IMR-90 (cell line): ENCODE measurements around the gene IP6K1. TPM values are rescaled to one million over a fixed set of nuclear protein-coding genes. Genes with fewer than 3 reads are reported as not detected.

ENCODE experiments used
- ATAC-seq: fragments of 200-7000 bp; cut with Tn5 transposase; 2 replicates; pipeline ENCODE4 v1.9.1; 2020; ENCODE audit warnings: low read depth, mild to moderate bottlenecking, moderate library complexity
- BruUV-seq: library from RNA; stranded (reverse); fragments of 400-500 nt; replicated peaks from 2 replicates; lab custom pipeline; 2021; lab: Mats Ljungman, UMichigan
- CTCF ChIA-PET: fragments of 300-600 bp; formaldehyde crosslinking; extraction: SDS; loops from one replicate; lab custom pipeline; 2021; ENCODE audit warnings: antibody characterized with exemption; lab: Yijun Ruan, JAX
- POLR2A ChIA-PET: fragments of 300-600 bp; sonication (Branson Sonifier 250); formaldehyde crosslinking; loops from one replicate; lab custom pipeline; 2022; ENCODE audit warnings: antibody characterized with exemption; ENCODE audit not compliant: unreplicated experiment; lab: Charles Lee
- DNase-seq: peaks from one replicate; pipeline ENCODE4 v3.0.0; 2013
- H2AFZ ChIP-seq: replicated peaks from 2 replicates; pipeline ENCODE3; 2013; ENCODE audit warnings: low read length, mild to moderate bottlenecking; ENCODE audit not compliant: poor library complexity
- H2AK5ac ChIP-seq: 2 replicates; pipeline ENCODE4 v1.6.1; 2013; ENCODE audit warnings: low read depth, low read length, inconsistent platforms
- H2AK9ac ChIP-seq: replicated peaks from 2 replicates; pipeline ENCODE3; 2013; ENCODE audit warnings: mild to moderate bottlenecking, low read depth, low read length, moderate library complexity; ENCODE audit not compliant: poor library complexity
- H2BK120ac ChIP-seq: 2 replicates; pipeline ENCODE4 v1.6.1; 2013; ENCODE audit warnings: low read depth, low read length, inconsistent platforms
- H2BK15ac ChIP-seq: 3 replicates; pipeline ENCODE4 v1.6.1; 2013; ENCODE audit warnings: low read depth, low read length, inconsistent platforms
- H2BK20ac ChIP-seq: 2 replicates; pipeline ENCODE4 v1.6.1; 2013; ENCODE audit warnings: low read depth, mild to moderate bottlenecking, inconsistent platforms, low read length, moderate library complexity
- H2BK5ac ChIP-seq: 2 replicates; pipeline ENCODE4 v1.6.1; 2013; ENCODE audit warnings: mild to moderate bottlenecking, low read depth, low read length, inconsistent platforms; ENCODE audit not compliant: poor library complexity, severe bottlenecking
- H3K14ac ChIP-seq: replicated peaks from 2 replicates; pipeline ENCODE4 v1.6.1; 2013; ENCODE audit warnings: low read depth, low read length, inconsistent platforms
- H3K18ac ChIP-seq: 2 replicates; pipeline ENCODE4 v1.6.1; 2013; ENCODE audit warnings: low read depth, low read length, control low read depth
- H3K23ac ChIP-seq: 2 replicates; pipeline ENCODE4 v1.6.1; 2013; ENCODE audit warnings: low read depth, low read length, inconsistent platforms
- H3K27ac ChIP-seq: 2 replicates; pipeline ENCODE4 v1.5.1; 2013; ENCODE audit warnings: mild to moderate bottlenecking, control low read depth, low read length; ENCODE audit not compliant: insufficient read depth
- H3K27me3 ChIP-seq: 2 replicates; pipeline ENCODE4 v1.6.1; 2013; ENCODE audit warnings: low read length; ENCODE audit not compliant: control insufficient read depth, insufficient read depth
- H3K36me3 ChIP-seq: 2 replicates; pipeline ENCODE4 v1.6.1; 2013; ENCODE audit warnings: low read length, mixed read lengths; ENCODE audit not compliant: control insufficient read depth, insufficient read depth
- H3K4ac ChIP-seq: 2 replicates; pipeline ENCODE4 v1.6.1; 2013; ENCODE audit warnings: low read depth, low read length, inconsistent platforms
- H3K4me1 ChIP-seq: 2 replicates; pipeline ENCODE4 v1.6.1; 2013; ENCODE audit warnings: low read length, mixed read lengths; ENCODE audit not compliant: control insufficient read depth, insufficient read depth
- H3K4me2 ChIP-seq: 2 replicates; pipeline ENCODE4 v1.6.1; 2013; ENCODE audit warnings: low read depth, mild to moderate bottlenecking, control low read depth, low read length, moderate library complexity
- H3K4me3 ChIP-seq: 2 replicates; pipeline ENCODE4 v1.5.1; 2013; ENCODE audit warnings: low read depth, mild to moderate bottlenecking, control low read depth, low read length, moderate library complexity; ENCODE audit not compliant: insufficient read depth
- H3K56ac ChIP-seq: 2 replicates; pipeline ENCODE4 v1.6.1; 2013; ENCODE audit warnings: low read length, inconsistent platforms; ENCODE audit not compliant: insufficient read depth; ENCODE audit errors: extremely low read depth
- H3K79me1 ChIP-seq, 2 experiments: 2 replicates each; pipeline ENCODE4 v1.6.1; 2013; ENCODE audit warnings: low read length in 2 of 2, inconsistent platforms in 1 of 2, low read depth in 1 of 2
- H3K9ac ChIP-seq: 2 replicates; pipeline ENCODE4 v1.6.1; 2013; ENCODE audit warnings: low read depth, low read length, control low read depth
- H3K9me1 ChIP-seq: 2 replicates; pipeline ENCODE4 v1.6.1; 2013; ENCODE audit warnings: low read length, inconsistent platforms; ENCODE audit not compliant: insufficient read depth
- H3K9me3 ChIP-seq: 2 replicates; pipeline ENCODE4 v1.6.1; 2013; ENCODE audit warnings: low read length; ENCODE audit not compliant: control insufficient read depth, insufficient read depth
- H4K20me1 ChIP-seq: 2 replicates; pipeline ENCODE4 v1.6.1; 2013; ENCODE audit warnings: low read length, inconsistent platforms; ENCODE audit not compliant: insufficient read depth
- H4K5ac ChIP-seq: 2 replicates; pipeline ENCODE4 v1.6.1; 2013; ENCODE audit warnings: mild to moderate bottlenecking, low read depth, low read length, control low read depth
- H4K8ac ChIP-seq, 2 experiments: 2 replicates each; pipeline ENCODE4 v1.6.1; 2013; ENCODE audit warnings: low read depth in 2 of 2, low read length in 2 of 2, control low read depth in 1 of 2, inconsistent platforms in 1 of 2
- H4K91ac ChIP-seq: 2 replicates; pipeline ENCODE4 v1.6.1; 2013; ENCODE audit warnings: low read depth, low read length, inconsistent platforms; ENCODE audit not compliant: insufficient read depth
- BHLHE40 ChIP-seq: fragments of 150-350 bp; IDR thresholded peaks from 2 replicates; pipeline ENCODE4 v1.6.1; 2016; ENCODE audit warnings: mild to moderate bottlenecking, low read depth, low read length
- CEBPB ChIP-seq: IDR thresholded peaks from 2 replicates; pipeline ENCODE4 v1.6.1; 2012; ENCODE audit warnings: low read depth, low read length, improper control_type of control experiment
- CHD1 ChIP-seq: IDR thresholded peaks from 2 replicates; pipeline ENCODE4 v1.6.1; 2012; ENCODE audit warnings: low read depth, low read length, improper control_type of control experiment
- CTCF ChIP-seq: conservative IDR thresholded peaks from 2 replicates; pipeline ENCODE4 v1.5.1; 2012; ENCODE audit warnings: mild to moderate bottlenecking, low read depth, low read length, improper control_type of control experiment
- FOS ChIP-seq: fragments of 150-350 bp; IDR thresholded peaks from 2 replicates; pipeline ENCODE4 v1.6.1; 2016; ENCODE audit warnings: low read depth, low read length
- MAFK ChIP-seq: IDR thresholded peaks from 2 replicates; pipeline ENCODE4 v1.6.1; 2012; ENCODE audit warnings: low read depth, low read length, improper control_type of control experiment
- MAZ ChIP-seq: IDR thresholded peaks from 2 replicates; pipeline ENCODE4 v1.6.1; 2012; ENCODE audit warnings: low read depth, mild to moderate bottlenecking, low read length, improper control_type of control experiment, moderate library complexity, borderline replicate concordance
- MXI1 ChIP-seq: IDR thresholded peaks from 2 replicates; pipeline ENCODE4 v1.6.1; 2012; ENCODE audit warnings: low read depth, mild to moderate bottlenecking, low read length, moderate library complexity, borderline replicate concordance
- NFE2L2 ChIP-seq: fragments of 150-350 bp; IDR thresholded peaks from 2 replicates; pipeline ENCODE4 v1.6.1; 2016; ENCODE audit warnings: low read depth, mild to moderate bottlenecking, low read length
- POLR2A ChIP-seq: IDR thresholded peaks from 2 replicates; pipeline ENCODE4 v1.6.1; 2012; ENCODE audit warnings: mild to moderate bottlenecking, low read depth, low read length
- RAD21 ChIP-seq: IDR thresholded peaks from 2 replicates; pipeline ENCODE4 v1.6.1; 2012; ENCODE audit warnings: low read length, improper control_type of control experiment
- RCOR1 ChIP-seq: IDR thresholded peaks from 2 replicates; pipeline ENCODE4 v1.6.1; 2012; ENCODE audit warnings: mild to moderate bottlenecking, low read length, improper control_type of control experiment; ENCODE audit not compliant: insufficient replicate concordance
- RFX5 ChIP-seq: IDR thresholded peaks from 2 replicates; pipeline ENCODE4 v1.8.0; 2012; ENCODE audit warnings: low read depth, mild to moderate bottlenecking, low read length, moderate library complexity
- SMC3 ChIP-seq: fragments of 150-350 bp; IDR thresholded peaks from 2 replicates; pipeline ENCODE4 v1.6.1; 2016; ENCODE audit warnings: low read depth, mild to moderate bottlenecking, antibody characterized with exemption, low read length, moderate library complexity
- WGBS, 2 experiments: methylation state at CpG; one replicate each; pipeline versions ENCODE4 v1.1.5 to v1.1.7; 2013; ENCODE audit warnings: missing lambda C conversion rate in 2 of 2; ENCODE audit not compliant: insufficient read length in 1 of 2; ENCODE audit errors: extremely low coverage in 2 of 2; 5-methylcytosine and 5-hydroxymethylcytosine counted together
- dilution Hi-C: fragments of 300-500 bp; cut with HindIII; formaldehyde crosslinking; loops from one replicate; pipeline ENCODE4 v1.14.3; 2018; ENCODE audit warnings: low sequenced_read_pairs; ENCODE audit not compliant: unreplicated experiment
- in situ Hi-C: fragments of 300-500 bp; cut with MboI; formaldehyde crosslinking; loops from 3 replicates; pipeline ENCODE4 v1.14.3; 2019; ENCODE audit warnings: low sequenced_read_pairs, inconsistent platforms, mixed read lengths
- intact Hi-C: fragments of 100-400 bp; cut with micrococcal nuclease; formaldehyde crosslinking; loops from 2 replicates; pipeline ENCODE4 v1.10.0; 2022
- polyA plus RNA-seq, 3 experiments: library from polyadenylated mRNA; depleted of rRNA; stranded (reverse); fragments of >200 nt; gene quantifications; 2 replicates each; pipeline ENCODE4 v1.2.3, GENCODE V29; 2012; ENCODE audit warnings: low replicate concordance in 1 of 3
- total RNA-seq: library from RNA; depleted of rRNA; stranded (reverse); fragments of >200 nt; gene quantifications from 2 replicates; pipeline ENCODE4 v1.2.3, GENCODE V29; 2012
- TF ChIP-seq, protein P1 (sequence below): fragments of 150-350 bp; IDR thresholded peaks from 2 replicates; pipeline ENCODE4 v1.6.1; 2017; ENCODE audit warnings: mild to moderate bottlenecking, antibody characterized with exemption, low read length, low read depth
- TF ChIP-seq, protein P2 (sequence below): fragments of 150-350 bp; IDR thresholded peaks from 2 replicates; pipeline ENCODE4 v1.6.1; 2016; ENCODE audit warnings: low read depth, mild to moderate bottlenecking, low read length, moderate library complexity, borderline replicate concordance

IP6K1 gene
- total and polyA plus RNA-seq, 2 of the 4 experiments (the other 2 are of a cell fraction): 28.3 to 28.7 TPM

GRCh38 chr3:49775538-49775937 is 10.8 kb downstream of the IP6K1 start:
- H4K8ac ChIP-seq: no peak overlapping the region
- H3K4me2 ChIP-seq: no peak overlapping the region
- TF ChIP-seq NFE2L2 (no peak), SMC3 (no peak), CEBPB (no peak), BHLHE40 (no peak), CTCF (no peak), CHD1 (no peak), MAZ (no peak), POLR2A (no peak), RCOR1 (no peak), RFX5 (no peak), MAFK (no peak), MXI1 (no peak), FOS (no peak), RAD21 (no peak)
- TF ChIP-seq, protein P1, sequence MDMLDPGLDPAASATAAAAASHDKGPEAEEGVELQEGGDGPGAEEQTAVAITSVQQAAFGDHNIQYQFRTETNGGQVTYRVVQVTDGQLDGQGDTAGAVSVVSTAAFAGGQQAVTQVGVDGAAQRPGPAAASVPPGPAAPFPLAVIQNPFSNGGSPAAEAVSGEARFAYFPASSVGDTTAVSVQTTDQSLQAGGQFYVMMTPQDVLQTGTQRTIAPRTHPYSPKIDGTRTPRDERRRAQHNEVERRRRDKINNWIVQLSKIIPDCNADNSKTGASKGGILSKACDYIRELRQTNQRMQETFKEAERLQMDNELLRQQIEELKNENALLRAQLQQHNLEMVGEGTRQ: no peak
- TF ChIP-seq, protein P2, sequence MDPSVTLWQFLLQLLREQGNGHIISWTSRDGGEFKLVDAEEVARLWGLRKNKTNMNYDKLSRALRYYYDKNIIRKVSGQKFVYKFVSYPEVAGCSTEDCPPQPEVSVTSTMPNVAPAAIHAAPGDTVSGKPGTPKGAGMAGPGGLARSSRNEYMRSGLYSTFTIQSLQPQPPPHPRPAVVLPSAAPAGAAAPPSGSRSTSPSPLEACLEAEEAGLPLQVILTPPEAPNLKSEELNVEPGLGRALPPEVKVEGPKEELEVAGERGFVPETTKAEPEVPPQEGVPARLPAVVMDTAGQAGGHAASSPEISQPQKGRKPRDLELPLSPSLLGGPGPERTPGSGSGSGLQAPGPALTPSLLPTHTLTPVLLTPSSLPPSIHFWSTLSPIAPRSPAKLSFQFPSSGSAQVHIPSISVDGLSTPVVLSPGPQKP: no peak
- H3K27ac ChIP-seq: no peak overlapping the region
- intact Hi-C loops: no loop called here
- ChIA-PET POLR2A (no interaction called here), CTCF (no interaction called here)
- no peak overlapping the region for H4K5ac ChIP-seq
- H4K20me1 ChIP-seq: peaks cover 64% of the 10 kb centered on the region
- H2BK15ac ChIP-seq: no peak overlapping the region
- no CpG with 5 or more reads among the region's 3 CpGs for WGBS, 2 experiments
- H3K56ac ChIP-seq: no peak overlapping the region
- H2AK9ac ChIP-seq: no peak overlapping the region
- H2AK5ac ChIP-seq: no peak overlapping the region
- H3K27me3 ChIP-seq: no peaks in the 10 kb centered on the region
- no peaks in the 10 kb centered on the region for H3K9me3 ChIP-seq
- H4K91ac ChIP-seq: no peak overlapping the region
- H3K9ac ChIP-seq: no peak overlapping the region
- H3K14ac ChIP-seq: no peak overlapping the region
- no peak overlapping the region for H3K18ac ChIP-seq
- no peak for DNase-seq
- no peak overlapping the region for H3K4ac ChIP-seq
- H2BK5ac ChIP-seq: no peak overlapping the region
- no TSS peak for BruUV-seq
- dilution Hi-C loops: no loop called here
- no peak overlapping the region for H3K23ac ChIP-seq
- H3K36me3 ChIP-seq: no peaks in the 10 kb centered on the region; the same call in 1 of the 2 replicates
- H3K79me1 ChIP-seq: peaks cover 27 to 70% of the 10 kb centered on the region in 2 experiments
- H3K4me3 ChIP-seq: no peak overlapping the region
- no peak overlapping the region for H2BK20ac ChIP-seq
- ATAC-seq: no peak
- no peak overlapping the region for H2BK120ac ChIP-seq
- in situ Hi-C loops: no loop called here
- no peak overlapping the region for H2AFZ ChIP-seq
- peaks cover 10% of the 10 kb centered on the region for H3K4me1 ChIP-seq
- peaks cover 11% of the 10 kb centered on the region; the same call in 1 of the 2 replicates for H3K9me1 ChIP-seq
